Activated CD4-positive, alpha-beta T cell treated with anti-CD3 and anti-CD28 coated beads for 24 hours (primary cell): ENCODE results near the gene PINLYP.
"Not testable (repeated sequence)": the region's sequence is repeated elsewhere in the genome, so short reads cannot be mapped to it uniquely, and the experiment has no call there.

ENCODE experiments used
- DNase-seq, 2 donors: peaks; one replicate each; pipeline ENCODE4 v3.0.0-alpha.2; 2020; ENCODE audit warnings: low read depth in 2 of 2

Gene PINLYP

DNA sequence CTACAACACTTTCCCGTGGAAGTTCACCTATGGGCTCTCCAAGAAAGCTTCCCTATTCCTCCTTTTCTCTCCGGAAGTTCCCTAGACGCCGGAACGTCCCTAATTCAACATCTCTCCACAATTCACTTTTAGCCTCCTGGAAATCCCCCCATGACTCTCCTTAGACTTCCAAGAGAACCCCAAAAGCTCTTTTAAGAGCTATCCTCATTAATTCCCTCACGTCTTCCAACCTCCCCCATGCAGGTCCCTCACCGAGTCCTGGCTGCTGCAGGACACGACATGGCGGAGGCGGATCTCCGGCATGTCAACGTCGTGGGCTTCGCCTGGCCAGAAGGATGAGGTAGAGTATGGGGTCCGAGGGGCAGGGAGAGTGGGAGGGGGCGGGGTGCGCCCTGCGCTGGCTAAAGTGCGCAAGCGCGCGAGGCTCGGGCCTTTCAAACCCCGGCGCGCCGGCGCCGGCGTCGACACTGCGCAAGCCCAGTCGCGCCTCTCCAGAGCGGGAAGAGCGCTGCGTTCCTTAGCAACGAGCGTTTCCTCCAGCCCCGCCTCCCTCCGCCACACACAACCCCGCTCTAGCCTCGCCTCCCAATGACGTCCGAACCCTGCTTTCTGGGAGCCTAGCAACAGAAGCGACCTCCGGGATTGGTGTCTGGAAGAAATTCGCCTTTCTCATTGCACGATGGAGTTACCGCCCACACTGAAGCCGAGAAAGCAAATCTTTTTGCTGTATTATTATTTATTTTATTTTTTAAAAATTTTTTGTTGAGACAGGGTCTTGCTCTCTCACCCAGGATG is at the start of gene PINLYP, which contains the start of gene XRCC1:
Gene PINLYP (plus strand): TSS at position 646 of the 795 bp plus-strand sequence. CDS start 1,391 bp downstream, outside the sequence.
Gene XRCC1 (minus strand): TSS at position 372 of the 795 bp plus-strand sequence. CDS start 69 bp downstream, at position 303.
- DNase-seq: peak; percentile 92 to 95

DNA sequence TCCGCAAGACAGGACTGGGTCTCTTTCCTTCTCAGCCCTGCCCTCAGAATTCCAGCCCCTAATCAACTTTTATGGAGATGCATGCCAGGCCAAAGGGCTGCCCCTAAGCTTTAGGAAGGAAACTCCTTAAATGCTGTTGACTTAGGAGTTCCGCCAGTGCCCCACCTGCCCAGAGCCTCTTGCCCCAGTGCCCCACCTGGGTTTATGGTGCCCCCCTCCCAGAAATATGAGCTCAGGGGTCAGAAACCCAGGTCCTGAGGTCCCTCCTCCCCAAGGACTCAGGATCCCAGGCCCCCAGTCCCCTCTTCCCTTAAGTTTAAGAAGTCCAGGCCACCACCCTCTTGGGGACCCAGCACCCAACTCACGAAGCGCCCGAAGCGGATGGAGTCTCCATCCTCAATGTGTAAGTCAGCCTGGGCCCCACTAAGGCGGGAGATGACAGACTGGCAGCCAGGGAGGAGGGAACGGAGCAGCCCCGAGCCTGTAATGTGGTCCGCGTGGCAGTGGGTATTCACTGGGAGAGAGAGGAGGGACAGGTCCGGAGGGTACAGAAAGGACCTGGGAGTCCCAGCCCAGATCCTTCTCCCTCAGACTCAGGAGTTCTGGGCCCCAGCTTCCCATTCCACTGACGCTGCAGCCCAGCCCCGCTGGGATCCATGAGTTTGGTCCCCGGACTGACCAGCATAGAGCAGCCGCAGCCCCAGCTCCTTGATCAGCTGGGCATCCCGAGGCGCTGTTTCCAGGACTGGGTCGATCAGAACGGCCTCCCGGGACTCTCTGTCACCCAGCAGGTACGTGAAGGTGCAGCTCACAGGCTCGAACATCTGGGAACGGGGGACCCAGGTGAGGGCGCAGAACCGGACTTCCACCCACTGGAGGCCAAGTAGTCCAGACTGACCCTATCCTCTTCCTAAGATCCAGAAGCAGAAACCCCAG is 49.5 kb upstream of the PINLYP start:
- DNase-seq: no peak

- DNase-seq: peak; percentile 54 to 74
Measured at GRCh38 chr19:43526884-43527859, 48.4 kb upstream of the PINLYP start, which contains the start of gene ETHE1. ETHE1 (minus strand) TSS chr19:43527201; CDS start chr19:43527177, 24 bp downstream.

- no peak for DNase-seq
Measured at GRCh38 chr19:43527860-43528622, 47.6 kb upstream of the PINLYP start.

GRCh38 chr19:43532571-43532961 is 43.0 kb upstream of the PINLYP start:
- DNase-seq: peak in 1 of 2 donors; percentile 26

DNA sequence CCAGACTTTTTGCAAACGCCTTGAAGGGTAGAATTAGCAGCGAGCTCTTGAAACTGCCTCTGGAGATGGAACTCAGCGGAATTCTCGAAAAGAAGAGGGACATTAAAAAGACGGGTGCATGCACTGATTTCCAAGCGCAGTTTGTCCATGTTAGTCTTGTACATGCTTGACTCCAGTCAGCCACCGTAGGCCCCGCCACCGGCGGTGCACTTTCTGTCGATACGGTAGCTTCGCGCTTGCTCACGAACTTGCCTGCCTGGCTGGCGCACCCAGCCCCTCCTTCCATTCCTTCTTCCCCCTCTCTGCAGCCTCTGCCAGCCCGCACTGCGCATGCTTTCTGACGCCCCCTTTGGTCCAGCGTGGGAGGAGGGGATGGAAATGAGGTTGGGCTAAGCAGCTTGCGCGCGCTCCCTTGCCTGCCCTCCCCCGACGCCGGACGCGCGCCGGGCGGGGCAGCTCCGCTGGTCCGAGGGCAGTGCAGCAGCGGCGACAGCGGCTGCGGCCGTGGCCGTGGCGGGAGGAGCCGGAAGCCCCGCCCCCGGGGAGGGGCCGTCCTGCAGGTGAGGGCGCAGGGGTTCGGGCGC is 42.5 kb upstream of the PINLYP start, which contains the start of gene ZNF575:
Gene ZNF575 (plus strand): TSS at position 227 of the 584 bp plus-strand sequence. CDS start 1,235 bp downstream, outside the sequence.
- DNase-seq: peak; percentile 75 to 81

DNA sequence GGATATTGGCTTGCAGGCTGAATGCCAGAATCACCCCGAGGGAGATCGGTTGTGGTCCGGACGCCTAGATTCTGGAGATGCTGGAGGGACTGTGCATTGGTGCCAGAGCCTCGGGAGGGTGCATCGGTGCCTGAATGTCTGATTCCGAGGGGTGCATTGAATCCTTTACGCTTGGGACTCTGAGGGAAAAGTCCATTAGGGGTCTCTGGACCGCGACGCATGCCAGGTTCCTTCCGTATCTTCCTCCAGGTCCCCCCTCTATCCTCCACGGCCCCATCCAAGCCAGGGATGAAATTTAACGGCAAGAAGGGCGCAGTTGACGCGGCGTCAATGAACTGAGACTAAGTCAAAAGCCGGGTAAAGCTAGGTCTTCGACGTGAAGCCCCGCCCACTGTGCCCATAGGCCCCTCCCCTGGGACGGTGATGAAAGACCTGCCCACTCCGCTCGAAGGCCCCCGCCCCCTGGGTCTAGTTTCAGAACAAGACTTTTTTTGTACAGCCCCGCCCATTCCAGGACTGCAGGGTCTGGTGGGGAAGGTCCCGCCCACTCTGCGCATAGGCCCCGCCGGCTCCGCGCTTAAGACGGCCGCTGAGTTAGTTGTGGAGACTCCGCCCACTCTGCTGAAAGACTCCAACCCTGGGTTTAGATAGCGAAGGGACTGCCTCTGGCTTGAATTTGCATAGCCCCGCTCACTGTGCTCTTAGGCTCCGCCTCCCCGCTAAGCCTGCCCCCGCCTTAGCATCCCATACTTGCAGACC is 41.9 kb upstream of the PINLYP start:
- peak; percentile 88 to 89 for DNase-seq

DNA sequence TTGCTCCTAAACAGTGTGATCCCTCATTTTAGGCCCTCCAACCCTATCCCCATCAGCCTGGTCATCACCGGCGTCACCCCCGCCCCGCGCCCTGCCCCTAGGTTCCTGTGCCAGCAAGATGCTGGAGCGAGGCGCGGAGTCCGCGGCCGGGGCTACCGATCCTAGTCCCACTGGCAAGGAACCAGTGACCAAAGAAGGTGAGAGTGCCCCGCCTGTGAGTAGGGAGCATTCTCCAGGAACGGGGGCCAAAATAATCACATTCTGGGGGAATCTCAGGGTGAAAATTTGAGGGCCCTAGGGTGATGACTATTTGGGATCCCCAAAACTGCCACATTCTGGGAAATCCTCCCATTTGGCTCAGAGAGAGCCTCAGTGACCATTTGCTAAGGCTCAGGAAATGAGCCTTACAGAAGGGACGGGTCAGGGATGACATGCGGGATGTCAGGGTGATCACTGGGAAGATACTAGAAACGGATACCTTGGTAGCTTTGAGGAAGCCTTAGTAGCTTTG is 41.2 kb upstream of the PINLYP start:
- DNase-seq: no peak

GRCh38 chr19:43534816-43535761 is 40.5 kb upstream of the PINLYP start:
- DNase-seq: no peak

- DNase-seq: no peak
Measured at GRCh38 chr19:43538922-43539321, 36.7 kb upstream of the PINLYP start.

DNA sequence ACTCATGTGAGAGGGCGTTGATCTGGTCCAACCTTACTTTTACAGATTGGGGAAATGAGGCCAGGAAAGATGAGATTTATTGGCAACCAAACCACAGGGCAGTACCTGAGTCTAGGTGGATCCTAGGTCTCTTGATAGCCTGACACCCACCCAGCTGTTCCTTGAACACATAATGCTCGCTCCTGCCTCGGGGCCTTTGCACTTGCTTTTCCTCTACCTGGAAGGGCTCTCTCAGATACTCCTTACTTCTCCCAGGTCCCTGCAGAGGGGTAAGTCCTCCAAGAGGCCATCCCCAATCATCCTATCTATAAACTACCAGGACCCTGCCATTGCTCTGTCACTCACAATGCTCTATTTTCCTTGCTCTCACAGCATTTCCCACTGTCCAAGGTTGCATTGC is 35.2 kb upstream of the PINLYP start:
- DNase-seq: no peak

DNA sequence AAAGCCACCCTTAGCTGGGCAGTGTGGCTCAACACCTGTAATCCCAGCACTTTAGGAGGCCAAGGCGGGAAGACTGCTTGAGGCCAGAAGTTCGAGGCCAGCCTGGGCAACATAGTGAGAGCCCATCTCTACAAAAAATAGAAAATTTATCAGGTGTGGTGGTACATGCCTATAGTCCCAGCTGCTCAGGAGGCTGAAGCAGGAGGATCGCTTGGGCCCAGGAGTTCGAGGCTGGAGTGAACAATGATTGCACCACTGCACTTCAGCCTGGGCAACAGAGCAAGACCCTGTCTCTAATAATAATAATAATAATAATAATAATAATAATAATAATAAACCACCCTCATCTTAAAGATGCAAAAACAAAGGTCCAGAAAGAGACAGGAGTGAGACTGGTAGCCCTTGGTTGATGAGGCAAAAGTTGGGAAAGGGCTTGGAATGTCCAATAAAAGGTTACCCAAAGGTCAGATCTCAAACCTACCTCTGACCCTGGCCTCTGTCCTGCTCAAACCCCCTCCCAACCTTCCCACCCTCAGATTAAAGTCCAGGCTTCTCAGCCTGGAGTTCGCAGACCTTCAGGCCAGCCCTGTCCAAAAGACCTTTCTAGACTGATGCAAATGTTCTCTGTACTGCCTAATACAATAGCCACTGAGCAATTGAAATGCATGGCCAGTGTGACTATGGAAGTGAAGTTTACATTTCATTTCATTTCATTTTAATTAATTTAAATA is 33.5 kb upstream of the PINLYP start:
- DNase-seq: no peak

DNA sequence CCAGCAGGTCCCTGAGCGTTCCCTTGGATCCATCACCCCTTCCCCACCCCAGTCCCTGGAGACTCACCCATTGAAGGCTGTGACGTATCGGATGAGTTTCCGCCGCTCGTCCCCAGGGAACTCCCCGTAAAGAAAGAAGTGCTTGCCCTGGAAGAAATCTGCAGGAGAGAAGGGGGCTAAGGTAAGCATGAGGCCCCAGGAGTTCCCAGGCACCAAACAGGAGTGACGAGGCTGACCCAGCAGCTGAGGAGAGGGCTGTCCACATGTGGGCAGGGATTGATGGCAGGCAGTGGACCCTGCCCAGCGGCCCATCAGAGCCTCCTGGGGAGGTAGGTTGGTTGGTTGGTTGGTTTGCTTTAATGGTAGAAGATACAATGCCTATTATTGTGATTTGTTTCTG is 31.5 kb upstream of the PINLYP start:
- no peak for DNase-seq

- DNase-seq: no peak
Measured at GRCh38 chr19:43545276-43545675, 30.3 kb upstream of the PINLYP start.

GRCh38 chr19:43545981-43546380 is 29.6 kb upstream of the PINLYP start:
- DNase-seq: no peak

DNA sequence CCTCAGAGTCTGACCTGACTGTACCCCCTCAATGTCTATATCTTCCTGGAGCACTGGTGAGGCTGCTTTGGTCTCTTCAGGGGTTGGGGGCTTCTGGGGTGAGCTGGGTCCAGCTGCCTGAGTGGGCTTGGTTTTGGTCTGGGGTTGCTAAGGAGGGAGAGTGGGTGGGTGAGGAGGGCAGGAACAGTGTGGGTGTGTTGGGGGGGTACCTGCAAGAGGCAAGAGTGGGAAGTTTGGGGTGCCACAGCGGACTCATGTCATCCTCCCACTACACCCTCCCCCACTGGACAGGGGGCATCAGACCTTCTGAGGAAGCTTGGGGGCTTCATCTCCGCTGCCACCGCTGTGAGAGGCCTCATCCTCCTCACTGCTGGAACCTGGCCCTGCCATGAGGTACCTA is 29.0 kb upstream of the PINLYP start:
- DNase-seq: no peak

- DNase-seq: not testable (repeated sequence)
Measured at GRCh38 chr19:43547926-43548325, 27.7 kb upstream of the PINLYP start.
